SK-N-SH (cell line): Measurements from ENCODE around the gene SMIM10.

ENCODE experiments used
- CHD2 ChIP-seq: fragments of 150-350 bp; IDR thresholded peaks from 2 replicates; pipeline ENCODE4 v1.6.1; 2018; ENCODE audit warnings: low read length; ENCODE audit not compliant: partially characterized antibody
- EP300 ChIP-seq, 2 experiments: IDR thresholded peaks; 2 replicates each; pipeline versions ENCODE4 v1.4.0 to v1.6.1; 2012; ENCODE audit warnings: borderline replicate concordance in 1 of 2, low read depth in 1 of 2, low read length in 1 of 2
- MEF2A ChIP-seq: IDR thresholded peaks from 2 replicates; pipeline ENCODE4 v1.4.0; 2012; ENCODE audit warnings: low read depth, borderline replicate concordance
- POLR2AphosphoS5 ChIP-seq: IDR thresholded peaks from 2 replicates; pipeline ENCODE4 v1.6.1; 2012; ENCODE audit warnings: low read depth, low read length
- SIN3A ChIP-seq: IDR thresholded peaks from 2 replicates; pipeline ENCODE4 v1.6.1; 2012; ENCODE audit warnings: low read depth, mild to moderate bottlenecking, low read length, moderate library complexity, borderline replicate concordance
- TEAD4 ChIP-seq: IDR thresholded peaks from 2 replicates; pipeline ENCODE4 v1.4.0; 2012; ENCODE audit warnings: mild to moderate bottlenecking, borderline replicate concordance; ENCODE audit not compliant: insufficient read depth
- TF ChIP-seq, protein P1 (sequence below): fragments of 200-600 bp; sonication (generic); IDR thresholded peaks from 2 replicates; pipeline ENCODE4 v1.6.1; 2017; ENCODE audit warnings: antibody characterized with exemption, mild to moderate bottlenecking, moderate library complexity
- TF ChIP-seq, protein P2 (sequence below): fragments of 150-350 bp; IDR thresholded peaks from 2 replicates; pipeline ENCODE4 v1.6.1; 2017; ENCODE audit warnings: antibody characterized with exemption, low read length, low read depth, borderline replicate concordance
- TF ChIP-seq, protein P3 (sequence below): IDR thresholded peaks from 2 replicates; pipeline ENCODE4 v1.4.0; 2012; ENCODE audit warnings: low read depth

DNA sequence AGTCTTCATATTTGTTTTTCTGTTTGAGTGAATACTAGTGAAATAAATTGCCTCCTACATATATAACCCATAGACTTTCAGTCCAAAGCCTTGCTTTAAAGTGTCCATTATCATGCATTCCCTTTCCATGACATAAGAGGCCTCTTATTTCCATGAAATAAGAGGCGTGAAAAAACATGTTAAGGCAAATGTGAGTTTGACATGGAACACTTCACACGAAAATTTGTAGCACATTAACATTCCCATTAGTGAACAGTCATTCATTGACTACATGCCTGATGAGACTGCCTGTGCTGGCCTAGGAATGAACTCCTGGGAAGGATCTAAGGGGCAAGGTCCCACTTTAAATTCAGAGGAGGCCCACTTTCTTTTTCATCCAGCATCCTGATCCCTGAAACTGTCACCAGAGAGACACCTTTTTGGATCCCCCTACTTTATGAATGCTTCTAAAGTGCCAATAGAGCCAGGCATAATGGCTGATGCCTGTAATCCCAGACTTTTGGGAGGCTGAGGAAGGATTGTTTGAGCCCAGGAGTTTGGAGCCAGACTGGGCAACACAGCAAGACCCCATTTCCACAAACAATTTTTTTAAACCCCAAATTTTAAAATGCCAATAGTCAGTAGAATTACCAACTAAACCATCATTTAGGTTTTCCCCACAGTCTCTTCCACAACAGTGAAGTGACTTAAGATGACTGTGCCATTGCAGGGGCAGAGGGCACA, 24.9 kb downstream of the SMIM10 start:
- TF ChIP-seq, protein P1, sequence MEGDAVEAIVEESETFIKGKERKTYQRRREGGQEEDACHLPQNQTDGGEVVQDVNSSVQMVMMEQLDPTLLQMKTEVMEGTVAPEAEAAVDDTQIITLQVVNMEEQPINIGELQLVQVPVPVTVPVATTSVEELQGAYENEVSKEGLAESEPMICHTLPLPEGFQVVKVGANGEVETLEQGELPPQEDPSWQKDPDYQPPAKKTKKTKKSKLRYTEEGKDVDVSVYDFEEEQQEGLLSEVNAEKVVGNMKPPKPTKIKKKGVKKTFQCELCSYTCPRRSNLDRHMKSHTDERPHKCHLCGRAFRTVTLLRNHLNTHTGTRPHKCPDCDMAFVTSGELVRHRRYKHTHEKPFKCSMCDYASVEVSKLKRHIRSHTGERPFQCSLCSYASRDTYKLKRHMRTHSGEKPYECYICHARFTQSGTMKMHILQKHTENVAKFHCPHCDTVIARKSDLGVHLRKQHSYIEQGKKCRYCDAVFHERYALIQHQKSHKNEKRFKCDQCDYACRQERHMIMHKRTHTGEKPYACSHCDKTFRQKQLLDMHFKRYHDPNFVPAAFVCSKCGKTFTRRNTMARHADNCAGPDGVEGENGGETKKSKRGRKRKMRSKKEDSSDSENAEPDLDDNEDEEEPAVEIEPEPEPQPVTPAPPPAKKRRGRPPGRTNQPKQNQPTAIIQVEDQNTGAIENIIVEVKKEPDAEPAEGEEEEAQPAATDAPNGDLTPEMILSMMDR = no peak
- TF ChIP-seq, protein P2, sequence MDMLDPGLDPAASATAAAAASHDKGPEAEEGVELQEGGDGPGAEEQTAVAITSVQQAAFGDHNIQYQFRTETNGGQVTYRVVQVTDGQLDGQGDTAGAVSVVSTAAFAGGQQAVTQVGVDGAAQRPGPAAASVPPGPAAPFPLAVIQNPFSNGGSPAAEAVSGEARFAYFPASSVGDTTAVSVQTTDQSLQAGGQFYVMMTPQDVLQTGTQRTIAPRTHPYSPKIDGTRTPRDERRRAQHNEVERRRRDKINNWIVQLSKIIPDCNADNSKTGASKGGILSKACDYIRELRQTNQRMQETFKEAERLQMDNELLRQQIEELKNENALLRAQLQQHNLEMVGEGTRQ = no peak
- no peak for TF ChIP-seq POLR2AphosphoS5
- no peak for TF ChIP-seq EP300 (IDR thresholded peaks at IDR 0.05; ENCODE audit: borderline replicate concordance in 1 of 2, low read depth in 1 of 2, low read length in 1 of 2)
- no peak for TF ChIP-seq MEF2A
- TF ChIP-seq, protein P3, sequence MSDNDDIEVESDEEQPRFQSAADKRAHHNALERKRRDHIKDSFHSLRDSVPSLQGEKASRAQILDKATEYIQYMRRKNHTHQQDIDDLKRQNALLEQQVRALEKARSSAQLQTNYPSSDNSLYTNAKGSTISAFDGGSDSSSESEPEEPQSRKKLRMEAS = no peak
- TF ChIP-seq TEAD4 = no peak
- no peak for TF ChIP-seq CHD2
- no peak for TF ChIP-seq SIN3A
